Measurements from ENCODE around the gene C13orf46.

Gene C13orf46

GRCh38 chr13:113970810-113971470 lies 2.9 kb downstream of the C13orf46 start:
- DNase-seq (ENCODE audit: low spot score), result no peak

GRCh38 chr13:113969973-113970611 lies 3.8 kb downstream of the C13orf46 start:
- no peak for DNase-seq (ENCODE audit: low spot score)

- DNase-seq (ENCODE audit: low spot score), result no peak
Observed at GRCh38 chr13:113969311-113969972, 4.4 kb downstream of the C13orf46 start.

GRCh38 chr13:113968463-113969310 lies 5.2 kb downstream of the C13orf46 start:
- no peak for DNase-seq (ENCODE audit: low spot score)

- DNase-seq (ENCODE audit: low spot score), result no peak
Observed at GRCh38 chr13:113967729-113968462, 6.0 kb downstream of the C13orf46 start.

- DNase-seq (ENCODE audit: low spot score), result no peak
Observed at GRCh38 chr13:113967206-113967720, 6.6 kb downstream of the C13orf46 start.

- no peak for DNase-seq (ENCODE audit: low spot score)
Observed at GRCh38 chr13:113965968-113966884, 7.7 kb downstream of the C13orf46 start.

GRCh38 chr13:113965383-113965874 lies 8.4 kb downstream of the C13orf46 start:
- DNase-seq (ENCODE audit: low spot score), result no peak

- DNase-seq (ENCODE audit: low spot score), result no peak
Observed at GRCh38 chr13:113964251-113964995, 9.5 kb downstream of the C13orf46 start.

- DNase-seq (ENCODE audit: low spot score), result no peak
Observed at GRCh38 chr13:113963376-113963775, 10.5 kb downstream of the C13orf46 start.

- DNase-seq (ENCODE audit: low spot score), result no peak
Observed at GRCh38 chr13:113962975-113963374, 10.9 kb downstream of the C13orf46 start.

GRCh38 chr13:113962386-113962785 lies 11.5 kb downstream of the C13orf46 start:
- no peak for DNase-seq (ENCODE audit: low spot score)

- DNase-seq (ENCODE audit: low spot score), result no peak
Observed at GRCh38 chr13:113960276-113960948, 13.5 kb downstream of the C13orf46 start.

- DNase-seq (ENCODE audit: low spot score), result no peak
Observed at GRCh38 chr13:113959198-113959597, 14.7 kb downstream of the C13orf46 start.

- no peak for DNase-seq (ENCODE audit: low spot score)
Observed at GRCh38 chr13:113958373-113958772, 15.5 kb downstream of the C13orf46 start.

- DNase-seq (ENCODE audit: low spot score), result no peak
Observed at GRCh38 chr13:113956571-113956970, 17.3 kb downstream of the C13orf46 start.

GRCh38 chr13:113955691-113956090 lies 18.2 kb downstream of the C13orf46 start:
- DNase-seq (ENCODE audit: low spot score), result no peak

- no peak for DNase-seq (ENCODE audit: low spot score)
Observed at GRCh38 chr13:113955235-113955634, 18.6 kb downstream of the C13orf46 start.
